ENCODE measurements around the gene EEPD1. TPM values are rescaled to one million over a fixed set of nuclear protein-coding genes. Genes with fewer than 3 reads are reported as not detected.

The EEPD1 gene
- total RNA-seq, 4 donors from 2014 or later, result 1.8 to 18.4 (median 11.2) TPM

DNA sequence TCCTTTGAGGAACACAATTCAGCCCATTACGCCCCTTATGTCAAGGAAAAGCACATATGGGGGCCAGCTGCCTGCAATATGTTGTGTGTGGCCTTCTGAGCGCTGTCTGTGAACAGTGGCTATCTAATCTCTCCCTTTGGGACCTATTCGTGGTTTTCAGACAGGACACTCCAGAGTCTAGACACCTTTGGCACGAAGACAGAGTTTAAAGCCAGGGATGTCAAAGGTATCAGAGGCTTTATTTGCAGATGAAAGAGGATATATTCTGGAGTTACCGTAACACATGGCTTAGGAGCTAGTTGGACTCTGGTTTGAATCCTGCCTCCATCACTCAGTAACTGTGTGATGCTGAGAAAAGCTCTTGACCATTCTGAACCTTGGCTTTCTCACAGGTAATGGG, 14.8 kb upstream of the EEPD1 start:
- H3K27ac ChIP-seq, result no peak overlapping the region
- no peak for DNase-seq
- no peak overlapping the region for H3K4me3 ChIP-seq
- H3K36me3 ChIP-seq, result no peaks in the 10 kb centered on the region
- no peak for TF ChIP-seq POLR2A (IDR thresholded peaks at IDR 0.05)
- TF ChIP-seq, protein P1, sequence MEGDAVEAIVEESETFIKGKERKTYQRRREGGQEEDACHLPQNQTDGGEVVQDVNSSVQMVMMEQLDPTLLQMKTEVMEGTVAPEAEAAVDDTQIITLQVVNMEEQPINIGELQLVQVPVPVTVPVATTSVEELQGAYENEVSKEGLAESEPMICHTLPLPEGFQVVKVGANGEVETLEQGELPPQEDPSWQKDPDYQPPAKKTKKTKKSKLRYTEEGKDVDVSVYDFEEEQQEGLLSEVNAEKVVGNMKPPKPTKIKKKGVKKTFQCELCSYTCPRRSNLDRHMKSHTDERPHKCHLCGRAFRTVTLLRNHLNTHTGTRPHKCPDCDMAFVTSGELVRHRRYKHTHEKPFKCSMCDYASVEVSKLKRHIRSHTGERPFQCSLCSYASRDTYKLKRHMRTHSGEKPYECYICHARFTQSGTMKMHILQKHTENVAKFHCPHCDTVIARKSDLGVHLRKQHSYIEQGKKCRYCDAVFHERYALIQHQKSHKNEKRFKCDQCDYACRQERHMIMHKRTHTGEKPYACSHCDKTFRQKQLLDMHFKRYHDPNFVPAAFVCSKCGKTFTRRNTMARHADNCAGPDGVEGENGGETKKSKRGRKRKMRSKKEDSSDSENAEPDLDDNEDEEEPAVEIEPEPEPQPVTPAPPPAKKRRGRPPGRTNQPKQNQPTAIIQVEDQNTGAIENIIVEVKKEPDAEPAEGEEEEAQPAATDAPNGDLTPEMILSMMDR (IDR thresholded peaks at IDR 0.05), result no peak
- H3K27me3 ChIP-seq, result no peaks in the 10 kb centered on the region
- no peaks in the 10 kb centered on the region for H3K4me1 ChIP-seq
- no peaks in the 10 kb centered on the region for H3K9me3 ChIP-seq
- intact Hi-C loops (cut with DNase I; ENCODE audit: low total_unique reads), result no loop called here

DNA sequence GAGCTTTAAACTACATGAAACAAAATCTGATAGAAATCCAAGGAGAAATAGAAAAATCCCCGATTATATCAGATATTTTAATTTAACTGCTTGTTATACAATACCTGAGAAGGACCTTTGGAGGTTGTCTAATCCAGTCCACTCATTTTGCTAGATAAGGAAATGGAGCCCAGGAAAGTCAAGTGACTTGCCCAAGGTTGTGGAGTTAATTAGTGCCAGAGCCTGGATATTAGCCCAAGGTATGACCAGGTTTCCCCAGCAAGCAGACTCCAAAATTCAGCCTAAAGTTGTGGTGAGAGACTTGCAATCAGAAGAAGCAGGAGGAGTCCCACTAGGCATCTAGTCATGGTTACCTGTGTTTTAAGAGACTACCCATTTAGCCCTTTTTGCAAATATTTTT, 11.7 kb upstream of the EEPD1 start:
- TF ChIP-seq, protein P1 (IDR thresholded peaks at IDR 0.05), result no peak
- no peak for TF ChIP-seq POLR2A (IDR thresholded peaks at IDR 0.05)
- DNase-seq, result no peak
- no peaks in the 10 kb centered on the region for H3K4me1 ChIP-seq

DNA sequence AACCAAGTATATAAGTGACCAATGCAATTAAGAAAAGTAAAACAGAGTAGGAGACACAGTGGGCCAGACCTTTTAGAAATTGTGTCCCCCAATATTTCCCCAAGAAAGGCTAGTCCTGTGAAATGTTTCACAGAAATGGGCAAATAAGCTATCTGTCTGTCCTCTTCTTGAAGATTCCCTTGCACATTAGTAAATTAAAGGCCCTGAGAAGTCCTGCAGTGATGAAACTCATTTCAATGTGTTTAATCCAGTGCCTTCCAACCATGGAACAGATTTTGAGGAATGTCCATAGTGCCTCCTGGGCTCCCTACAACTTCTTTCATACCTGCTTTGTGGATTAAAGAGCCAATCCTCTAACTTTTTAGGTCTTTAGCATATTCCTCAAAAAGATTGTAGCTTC, 11.2 kb upstream of the EEPD1 start:
- Histone ChIP-seq H3K27me3 (no peaks in the 10 kb centered on the region), H3K36me3 (no peaks in the 10 kb centered on the region), H3K4me3 (no peak overlapping the region), H3K9me3 (no peaks in the 10 kb centered on the region), H3K4me1 (no peaks in the 10 kb centered on the region), H3K27ac (no peak overlapping the region)
- no peak for DNase-seq
- intact Hi-C loops (cut with DNase I; ENCODE audit: low total_unique reads), result no loop called here
- no peak for TF ChIP-seq POLR2A (IDR thresholded peaks at IDR 0.05)
- TF ChIP-seq, protein P1 (IDR thresholded peaks at IDR 0.05), result no peak

More for the DNA sequence above, 11.7 kb upstream of the EEPD1 start:
- Histone ChIP-seq H3K27ac (no peak overlapping the region), H3K4me3 (no peak overlapping the region), H3K36me3 (no peaks in the 10 kb centered on the region), H3K9me3 (no peaks in the 10 kb centered on the region), H3K27me3 (no peaks in the 10 kb centered on the region)
- intact Hi-C loops (cut with DNase I; ENCODE audit: low total_unique reads), result no loop called here

DNA sequence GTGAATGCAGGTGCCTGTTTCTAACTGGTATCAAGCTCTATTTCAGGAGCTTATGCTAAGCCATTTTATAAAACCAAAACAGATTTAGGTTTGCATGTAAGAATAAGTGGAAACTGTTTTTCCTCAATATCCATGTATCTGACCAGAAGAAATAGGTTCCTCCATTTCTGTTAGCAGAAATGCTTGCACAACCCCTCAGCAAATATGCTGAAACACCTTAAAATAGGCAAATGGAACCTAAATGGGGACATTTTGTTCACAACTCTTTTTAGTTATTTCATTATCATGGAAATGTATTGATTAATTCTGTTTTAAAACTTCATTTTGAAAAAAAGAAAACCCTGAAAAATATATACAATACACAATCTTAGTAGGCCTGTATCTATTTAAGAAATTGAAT, 8.9 kb upstream of the EEPD1 start:
- H3K4me3 ChIP-seq, result no peak overlapping the region
- TF ChIP-seq, protein P1 (IDR thresholded peaks at IDR 0.05), result no peak
- TF ChIP-seq POLR2A (IDR thresholded peaks at IDR 0.05), result no peak
- H3K27ac ChIP-seq, result no peak overlapping the region
- intact Hi-C loops (cut with DNase I; ENCODE audit: low total_unique reads), result no loop called here
- H3K4me1 ChIP-seq, result no peaks in the 10 kb centered on the region
- no peaks in the 10 kb centered on the region for H3K27me3 ChIP-seq
- H3K36me3 ChIP-seq, result no peaks in the 10 kb centered on the region
- no peak for DNase-seq
- no peaks in the 10 kb centered on the region for H3K9me3 ChIP-seq

DNA sequence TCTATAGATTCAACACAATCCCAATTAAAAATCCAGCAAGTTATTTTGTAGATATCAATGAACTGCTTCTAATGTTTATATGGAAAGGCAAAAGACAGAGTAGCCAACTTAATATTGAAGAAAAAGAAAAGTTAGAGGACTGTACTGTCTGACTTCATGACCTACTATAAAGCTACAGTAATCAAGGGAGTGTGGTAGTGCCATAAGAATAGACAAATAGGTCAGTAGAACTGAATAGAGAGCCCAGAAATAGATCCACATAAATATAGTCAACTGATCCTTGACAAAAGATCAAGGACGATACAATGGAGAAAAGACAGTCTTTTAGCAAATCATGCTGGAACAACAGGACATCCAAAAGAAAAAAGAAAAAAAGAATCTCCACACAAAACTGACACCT, 7.4 kb upstream of the EEPD1 start:
- no peak overlapping the region for H3K27ac ChIP-seq
- H3K4me1 ChIP-seq, result no peaks in the 10 kb centered on the region
- TF ChIP-seq, protein P1 (IDR thresholded peaks at IDR 0.05), result no peak
- TF ChIP-seq POLR2A (IDR thresholded peaks at IDR 0.05), result no peak
- H3K4me3 ChIP-seq, result no peak overlapping the region
- H3K9me3 ChIP-seq, result no peaks in the 10 kb centered on the region
- intact Hi-C loops (cut with DNase I; ENCODE audit: low total_unique reads), result no loop called here
- DNase-seq, result no peak
- H3K27me3 ChIP-seq, result no peaks in the 10 kb centered on the region
- no peaks in the 10 kb centered on the region for H3K36me3 ChIP-seq

All from uterus (tissue), 4 donors.